GM18517 (cell line): Measurements from ENCODE around the gene PI4KA.
"Not testable (repeated sequence)": the region's sequence is repeated elsewhere in the genome, so short reads cannot be mapped to it uniquely, and the experiment has no call there.

Experiments used
- ATAC-seq: cut with Tn5 transposase; IDR thresholded peaks from one replicate; pipeline ENCODE4 v1.9.1; 2021; ENCODE audit warnings: mild to moderate bottlenecking, moderate library complexity; ENCODE audit not compliant: unreplicated experiment

The PI4KA gene

GRCh38 chr22:20671409-20672081 is 187.1 kb downstream of the PI4KA start:
- no peak for ATAC-seq

GRCh38 chr22:20670457-20671261 is 188.0 kb downstream of the PI4KA start:
- not testable (repeated sequence) for ATAC-seq

DNA sequence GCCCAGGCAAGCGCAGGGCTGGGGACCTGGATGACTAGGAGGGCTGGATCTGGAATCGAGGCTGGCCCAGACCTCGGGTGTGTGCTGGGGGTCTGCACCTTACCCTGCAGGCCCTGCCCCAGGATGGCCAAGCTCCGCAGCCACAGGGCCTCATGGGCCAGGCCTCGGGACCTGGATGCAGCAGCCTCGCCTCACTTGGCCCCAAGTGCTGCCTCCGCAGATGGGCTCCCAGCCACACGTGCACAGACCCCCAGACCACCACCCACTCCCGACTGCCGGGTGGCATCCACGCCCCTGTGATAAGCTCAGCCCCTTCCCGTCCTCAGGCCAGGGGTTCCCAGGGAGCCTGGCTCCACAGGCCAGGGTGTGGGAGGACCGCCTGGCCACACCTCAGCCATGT is 188.7 kb downstream of the PI4KA start:
- ATAC-seq = not testable (repeated sequence)

DNA sequence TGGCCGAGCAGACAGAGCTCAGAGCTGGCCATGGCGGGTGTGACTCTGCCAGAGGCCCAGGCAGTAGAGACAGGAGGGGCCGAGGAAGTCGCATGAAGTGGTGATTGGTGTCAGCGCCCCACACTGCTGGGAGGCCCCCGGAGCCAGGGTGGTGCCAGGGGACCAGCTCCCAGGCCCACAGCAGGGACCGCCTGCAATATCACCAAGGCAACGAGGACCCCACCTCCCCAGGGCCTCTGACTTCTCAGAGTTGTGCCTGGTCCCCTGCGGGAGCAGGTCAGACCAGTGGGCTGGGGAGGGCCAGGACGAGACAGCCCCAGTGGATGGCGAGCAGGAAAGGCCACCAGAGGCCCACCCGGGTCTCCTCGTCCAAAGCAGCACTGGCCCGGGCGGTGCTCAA is 189.1 kb downstream of the PI4KA start:
- ATAC-seq = not testable (repeated sequence)

DNA sequence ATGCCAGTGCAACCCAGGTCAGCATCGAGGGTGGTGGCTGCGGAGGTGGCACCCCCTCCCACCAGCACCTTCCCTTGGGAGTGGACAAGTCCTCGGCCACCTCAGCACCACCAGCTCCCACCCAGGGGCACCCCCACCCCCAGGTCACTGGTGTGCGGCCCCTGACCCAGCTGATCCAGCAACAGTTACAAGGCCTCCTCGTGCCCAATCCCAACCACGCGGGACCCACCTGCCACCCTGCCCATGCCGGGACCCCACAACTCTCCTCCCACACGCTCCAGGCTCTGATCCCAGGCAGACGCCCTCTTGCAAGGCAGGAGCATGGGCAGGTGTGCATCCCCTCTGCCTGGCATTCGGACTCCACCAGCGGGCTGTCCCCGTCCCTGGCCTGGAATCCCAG is 189.8 kb downstream of the PI4KA start:
- not testable (repeated sequence) for ATAC-seq

DNA sequence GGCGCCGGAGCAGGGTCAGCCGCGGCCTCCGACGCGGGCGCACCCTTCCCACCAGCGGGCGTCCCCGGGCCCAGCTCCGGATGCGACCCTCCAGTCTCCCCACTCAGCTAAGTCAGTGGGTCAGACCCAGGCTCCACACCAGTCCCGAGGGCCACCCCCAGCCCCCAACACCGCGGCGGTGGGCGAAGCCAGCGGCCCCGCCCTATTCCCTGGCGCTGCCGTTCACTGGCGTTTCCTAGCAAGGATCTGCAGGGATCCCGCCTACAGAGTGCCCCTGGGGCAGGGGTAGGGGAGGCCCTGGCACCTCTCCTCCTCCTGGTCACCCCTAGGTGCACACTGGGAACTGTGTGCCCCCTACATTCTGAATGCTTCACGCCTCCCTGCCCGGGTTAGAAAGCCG is 190.4 kb downstream of the PI4KA start:
- ATAC-seq = not testable (repeated sequence)

- ATAC-seq = not testable (repeated sequence)
Measured at GRCh38 chr22:20667548-20667947, 191.1 kb downstream of the PI4KA start.

DNA sequence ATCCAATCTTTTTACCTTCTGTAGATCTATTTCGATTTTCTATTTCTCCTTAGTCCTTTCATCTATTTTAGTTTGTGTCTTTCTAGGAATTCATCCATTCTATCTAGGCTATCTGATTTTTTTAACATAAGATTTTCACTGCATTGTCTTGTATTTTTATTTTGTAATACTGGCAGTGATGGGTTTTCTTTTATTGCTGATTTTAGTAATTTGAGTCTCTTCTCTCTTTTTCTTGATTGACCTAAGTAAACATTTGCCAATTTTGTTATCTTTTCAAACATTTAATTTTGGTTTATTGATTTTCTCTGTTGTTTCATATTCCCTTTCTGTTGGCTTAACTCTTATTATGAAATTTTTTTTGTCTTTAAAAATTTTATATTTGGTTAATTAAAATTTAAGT is 192.1 kb downstream of the PI4KA start:
- ATAC-seq = no peak

DNA sequence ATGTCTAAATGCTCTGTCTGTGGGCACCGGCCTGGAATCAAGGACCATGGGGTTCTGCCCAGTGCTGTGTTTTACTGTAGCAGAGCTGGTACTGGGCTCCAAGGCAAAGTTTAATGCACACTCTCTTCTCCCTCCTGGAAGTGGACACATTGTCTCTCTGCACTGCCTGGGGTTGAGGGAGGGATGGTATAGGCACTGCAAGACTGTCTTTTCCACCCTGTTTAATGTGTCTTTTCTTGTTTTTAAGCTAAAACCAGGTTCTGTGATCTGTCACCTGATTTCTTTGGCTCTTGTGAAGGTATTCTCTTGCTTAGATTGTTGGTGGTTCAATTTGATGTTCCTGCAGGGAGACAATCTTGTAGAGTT is 194.0 kb downstream of the PI4KA start:
- no peak for ATAC-seq

- ATAC-seq = no peak
Measured at GRCh38 chr22:20663941-20664593, 194.5 kb downstream of the PI4KA start.

- ATAC-seq = no peak
Measured at GRCh38 chr22:20663137-20663828, 195.3 kb downstream of the PI4KA start.

- ATAC-seq = not testable (repeated sequence)
Measured at GRCh38 chr22:20662524-20663036, 196.0 kb downstream of the PI4KA start.

DNA sequence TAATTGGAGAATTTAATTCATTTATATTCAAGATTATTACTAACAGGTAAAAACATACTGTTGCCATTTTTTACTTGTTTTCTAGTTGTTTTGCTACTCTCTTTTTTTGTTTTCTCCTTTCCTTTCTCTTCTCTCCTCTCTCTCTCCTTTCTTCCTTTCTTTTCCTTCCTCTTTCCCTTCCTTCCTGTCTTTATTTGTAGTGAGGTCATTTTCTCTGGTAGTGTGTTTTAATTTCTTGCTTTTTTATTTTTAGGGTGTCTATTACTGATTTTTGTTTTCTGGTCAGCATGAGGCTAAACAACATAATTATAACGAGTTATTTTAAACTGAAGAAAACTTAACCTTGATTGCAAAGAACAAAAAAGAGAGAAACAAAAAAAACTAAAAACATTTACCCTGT is 197.1 kb downstream of the PI4KA start:
- no peak for ATAC-seq

- ATAC-seq = no peak
Measured at GRCh38 chr22:20660441-20661054, 198.1 kb downstream of the PI4KA start.

GRCh38 chr22:20659920-20660319 is 198.7 kb downstream of the PI4KA start:
- ATAC-seq = no peak

- no peak for ATAC-seq
Measured at GRCh38 chr22:20659258-20659657, 199.4 kb downstream of the PI4KA start.

DNA sequence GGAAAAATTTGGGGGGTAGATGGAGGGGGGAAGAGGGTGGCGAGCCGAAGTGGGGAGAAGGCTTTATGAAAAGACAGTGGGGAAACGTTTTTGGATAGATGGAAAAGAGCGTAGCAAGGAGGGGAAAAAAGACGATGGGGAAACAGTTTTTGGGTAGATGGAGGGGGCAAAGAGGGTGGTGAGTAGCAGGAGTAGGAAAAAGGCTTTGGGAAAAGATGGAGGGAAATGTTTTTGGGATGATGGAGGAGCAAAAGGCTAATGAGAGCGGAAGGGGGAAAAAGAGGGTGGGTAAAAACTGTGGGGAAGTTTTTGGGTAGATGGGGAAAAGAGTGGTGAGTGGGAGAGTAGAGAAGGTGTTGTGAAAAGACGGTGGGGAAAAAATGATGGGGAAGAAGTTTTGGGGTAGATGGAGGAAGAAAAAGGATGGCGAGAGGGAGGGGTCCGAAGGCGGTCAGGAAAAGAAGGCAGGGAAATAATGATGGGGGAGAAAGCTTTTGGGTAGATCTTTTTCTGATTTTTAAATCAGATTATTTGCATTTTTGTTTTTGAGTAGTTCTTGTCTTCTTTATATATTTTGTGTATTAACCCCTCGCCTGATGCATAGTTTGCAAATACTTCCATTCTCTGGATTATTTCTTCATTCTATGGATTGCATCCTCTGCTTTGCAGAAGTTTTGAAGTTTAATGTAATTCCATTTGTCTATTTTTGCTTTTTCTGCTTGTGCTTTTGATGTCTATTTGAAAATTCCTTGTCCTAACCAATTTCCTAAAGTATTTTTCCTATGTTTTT is 200.0 kb downstream of the PI4KA start:
- ATAC-seq = no peak

GRCh38 chr22:20657963-20658362 is 200.6 kb downstream of the PI4KA start:
- ATAC-seq = no peak
